ENCODE measurements around the gene PAIP2.

Gene PAIP2

DNA sequence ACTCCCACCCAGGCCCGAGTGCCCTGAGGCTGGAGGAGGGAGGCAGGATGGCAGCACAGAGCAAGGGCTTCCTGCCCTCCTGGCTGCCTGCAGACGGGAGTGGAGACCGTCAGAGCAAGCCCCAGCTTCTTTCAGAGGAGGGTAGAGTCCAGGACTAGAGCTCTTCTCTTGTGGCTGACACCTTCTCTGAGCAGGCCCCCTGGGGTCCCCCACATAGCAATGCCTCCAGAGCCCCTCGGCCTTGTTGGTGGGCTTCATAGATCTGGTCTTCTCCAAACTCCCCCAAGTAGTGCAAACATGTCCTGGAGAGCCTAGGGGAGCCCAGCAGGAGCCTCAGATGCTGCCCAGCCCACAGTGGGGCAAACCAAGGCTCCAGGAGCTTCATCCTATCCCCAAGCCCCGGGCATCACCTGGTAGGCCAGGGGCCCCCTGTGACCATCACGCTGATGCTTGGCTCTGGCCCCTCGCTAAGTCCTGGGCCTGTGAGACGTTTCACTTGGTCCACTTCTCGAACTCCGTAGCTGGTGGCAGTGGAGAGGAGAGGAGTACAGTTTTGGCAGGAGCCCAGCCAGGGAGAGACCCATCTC, 46.0 kb downstream of the PAIP2 start:
- in situ Hi-C loops (cut with HindIII; ENCODE audit: low sequenced_read_pairs) = no loop called here
- TF ChIP-seq, protein P1, sequence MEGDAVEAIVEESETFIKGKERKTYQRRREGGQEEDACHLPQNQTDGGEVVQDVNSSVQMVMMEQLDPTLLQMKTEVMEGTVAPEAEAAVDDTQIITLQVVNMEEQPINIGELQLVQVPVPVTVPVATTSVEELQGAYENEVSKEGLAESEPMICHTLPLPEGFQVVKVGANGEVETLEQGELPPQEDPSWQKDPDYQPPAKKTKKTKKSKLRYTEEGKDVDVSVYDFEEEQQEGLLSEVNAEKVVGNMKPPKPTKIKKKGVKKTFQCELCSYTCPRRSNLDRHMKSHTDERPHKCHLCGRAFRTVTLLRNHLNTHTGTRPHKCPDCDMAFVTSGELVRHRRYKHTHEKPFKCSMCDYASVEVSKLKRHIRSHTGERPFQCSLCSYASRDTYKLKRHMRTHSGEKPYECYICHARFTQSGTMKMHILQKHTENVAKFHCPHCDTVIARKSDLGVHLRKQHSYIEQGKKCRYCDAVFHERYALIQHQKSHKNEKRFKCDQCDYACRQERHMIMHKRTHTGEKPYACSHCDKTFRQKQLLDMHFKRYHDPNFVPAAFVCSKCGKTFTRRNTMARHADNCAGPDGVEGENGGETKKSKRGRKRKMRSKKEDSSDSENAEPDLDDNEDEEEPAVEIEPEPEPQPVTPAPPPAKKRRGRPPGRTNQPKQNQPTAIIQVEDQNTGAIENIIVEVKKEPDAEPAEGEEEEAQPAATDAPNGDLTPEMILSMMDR (IDR thresholded peaks at IDR 0.05; ENCODE audit: low read depth, low read length, missing control alignments) = no peak
- DNase-seq (ENCODE audit: low read depth) = no peak

DNA sequence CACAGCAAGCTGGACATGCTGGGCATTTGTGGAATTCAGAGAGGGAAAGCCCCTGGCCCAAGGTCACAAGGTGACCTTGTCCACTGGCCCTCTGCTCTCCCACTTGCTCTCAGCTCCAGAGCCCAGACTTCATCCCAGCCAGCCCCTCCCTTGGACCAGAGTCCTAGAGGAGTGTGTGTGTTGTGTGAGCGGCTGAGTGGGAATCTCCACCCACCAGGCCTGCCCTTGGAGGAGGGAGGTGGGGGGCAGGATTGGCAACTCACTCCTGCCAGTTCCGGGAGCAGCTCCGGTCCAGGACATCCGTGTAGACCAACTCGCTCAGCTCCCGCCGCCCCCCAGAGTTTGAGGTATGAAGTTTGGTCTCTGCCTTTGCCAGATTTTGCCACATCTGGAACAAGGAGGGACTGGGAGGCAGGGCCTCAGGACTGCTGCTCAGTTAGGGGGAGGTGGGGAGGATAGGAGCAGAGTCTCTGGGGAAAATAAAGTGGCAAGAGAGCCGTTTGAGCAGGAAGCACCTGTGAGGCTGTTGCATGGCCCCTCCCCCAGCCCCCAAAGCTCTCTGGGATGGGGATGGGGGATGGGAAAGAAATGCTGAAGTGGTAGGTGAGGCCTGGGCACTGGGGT, 46.7 kb downstream of the PAIP2 start:
- in situ Hi-C loops (cut with HindIII; ENCODE audit: low sequenced_read_pairs) = no loop called here
- TF ChIP-seq, protein P1 (IDR thresholded peaks at IDR 0.05; ENCODE audit: low read depth, low read length, missing control alignments) = no peak
- H3K4me3 ChIP-seq (ENCODE audit: low read depth, low read length) = no peak overlapping the region
- DNase-seq (ENCODE audit: low read depth) = no peak

More for the DNA sequence above, 46.0 kb downstream of the PAIP2 start:
- no peak overlapping the region for H3K4me3 ChIP-seq (ENCODE audit: low read depth, low read length)

DNA sequence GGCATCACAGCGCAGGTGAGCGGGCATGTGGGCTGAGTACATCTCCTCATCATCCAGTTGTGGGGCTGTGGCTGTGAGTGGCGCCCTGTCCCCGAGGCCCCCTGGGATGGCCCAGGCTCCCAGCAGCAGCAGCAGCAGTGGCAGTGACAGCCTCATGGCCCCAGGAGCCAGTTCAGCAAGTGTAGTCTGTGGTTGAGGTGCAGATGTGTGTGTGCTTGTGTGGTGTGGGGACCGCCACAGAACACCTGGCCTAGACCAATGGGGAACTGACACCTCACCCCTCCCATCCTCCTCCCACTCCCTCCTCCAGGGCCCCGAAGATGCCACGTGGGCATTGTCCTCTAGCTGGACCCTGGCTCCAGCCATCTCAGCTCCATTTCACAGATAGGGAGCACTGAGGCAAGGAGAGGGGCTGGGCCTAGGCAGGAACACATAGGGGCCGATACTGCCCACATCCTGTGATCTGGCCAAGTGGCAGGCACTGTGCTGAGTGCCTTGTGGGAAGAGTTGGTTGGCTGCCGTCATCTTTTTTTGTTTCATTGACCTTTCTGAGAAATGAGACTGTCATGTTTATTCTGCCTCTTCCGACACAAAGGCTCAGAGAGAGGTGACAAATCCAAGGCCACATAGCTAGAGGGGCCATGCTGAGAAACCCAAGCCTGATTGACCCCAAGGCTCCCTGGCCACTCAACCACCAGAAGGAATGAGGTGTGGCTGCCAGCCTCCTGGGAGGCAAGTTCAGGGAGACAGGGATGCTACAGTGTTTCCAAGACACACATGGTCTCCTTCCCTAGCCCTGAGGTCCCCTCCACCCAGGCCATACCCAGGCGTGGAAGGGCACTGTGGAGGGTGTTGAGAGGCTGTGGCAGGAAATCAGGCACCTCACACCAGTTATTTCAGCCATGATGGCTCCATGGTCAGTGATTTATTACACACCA, 48.3 kb downstream of the PAIP2 start, which contains the start of gene MZB1:
Gene MZB1 (minus strand): TSS at position 213 of the 938 bp plus-strand sequence. CDS start 57 bp downstream, at position 156.
- H3K4me3 ChIP-seq (ENCODE audit: low read depth, low read length) = no peak within 1 kb of the TSS
- no peak for DNase-seq (ENCODE audit: low read depth)
- in situ Hi-C loops (cut with HindIII; ENCODE audit: low sequenced_read_pairs) = no loop called here
- TF ChIP-seq, protein P1 (IDR thresholded peaks at IDR 0.05; ENCODE audit: low read depth, low read length, missing control alignments) = no peak

DNA sequence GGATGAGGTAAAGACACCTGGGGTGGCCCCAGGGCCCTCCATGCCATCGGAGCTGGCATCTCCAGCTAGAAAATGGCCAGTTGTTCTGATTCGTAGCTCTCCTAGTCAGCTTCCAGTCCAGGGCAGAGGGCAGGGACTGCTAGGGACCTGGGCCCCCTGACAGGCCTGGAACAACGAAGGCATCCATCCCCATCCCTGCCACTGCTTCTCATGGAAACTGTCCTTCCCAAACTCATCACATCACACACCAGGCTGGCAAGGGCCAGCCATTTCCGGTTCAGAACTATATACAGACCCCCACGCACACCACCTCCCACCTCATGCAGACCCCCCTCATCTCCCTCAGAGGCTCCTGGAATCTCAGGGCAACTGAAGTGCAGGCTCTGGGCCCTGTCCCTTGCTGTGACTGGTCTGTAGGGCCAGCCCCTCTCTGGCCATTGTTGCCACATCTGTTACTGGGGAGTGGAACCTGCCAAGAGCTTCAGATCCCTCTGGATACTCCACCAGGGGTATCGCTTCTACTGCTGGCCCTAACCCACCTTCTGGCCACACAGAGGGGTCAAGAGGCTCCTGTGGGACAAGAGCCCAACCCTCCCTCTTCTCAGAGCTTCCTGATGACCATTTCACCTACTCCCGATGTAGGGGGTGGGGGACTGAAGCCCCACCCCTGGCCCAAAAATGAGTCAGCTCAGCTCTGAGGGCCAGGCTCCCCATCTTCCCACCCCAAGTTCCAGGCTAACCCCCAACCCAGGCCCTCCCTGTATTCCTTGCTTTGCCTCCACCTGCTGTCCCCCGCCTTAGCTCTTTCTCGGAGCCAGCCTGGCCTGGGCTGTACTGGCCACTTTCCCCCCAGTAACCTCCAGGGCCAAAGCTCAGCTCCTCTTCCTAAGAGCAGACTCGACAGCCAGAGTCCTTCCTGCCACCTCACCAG, 49.2 kb downstream of the PAIP2 start:
- TF ChIP-seq, protein P1 (IDR thresholded peaks at IDR 0.05; ENCODE audit: low read depth, low read length, missing control alignments) = no peak
- H3K4me3 ChIP-seq (ENCODE audit: low read depth, low read length) = no peak overlapping the region

DNA sequence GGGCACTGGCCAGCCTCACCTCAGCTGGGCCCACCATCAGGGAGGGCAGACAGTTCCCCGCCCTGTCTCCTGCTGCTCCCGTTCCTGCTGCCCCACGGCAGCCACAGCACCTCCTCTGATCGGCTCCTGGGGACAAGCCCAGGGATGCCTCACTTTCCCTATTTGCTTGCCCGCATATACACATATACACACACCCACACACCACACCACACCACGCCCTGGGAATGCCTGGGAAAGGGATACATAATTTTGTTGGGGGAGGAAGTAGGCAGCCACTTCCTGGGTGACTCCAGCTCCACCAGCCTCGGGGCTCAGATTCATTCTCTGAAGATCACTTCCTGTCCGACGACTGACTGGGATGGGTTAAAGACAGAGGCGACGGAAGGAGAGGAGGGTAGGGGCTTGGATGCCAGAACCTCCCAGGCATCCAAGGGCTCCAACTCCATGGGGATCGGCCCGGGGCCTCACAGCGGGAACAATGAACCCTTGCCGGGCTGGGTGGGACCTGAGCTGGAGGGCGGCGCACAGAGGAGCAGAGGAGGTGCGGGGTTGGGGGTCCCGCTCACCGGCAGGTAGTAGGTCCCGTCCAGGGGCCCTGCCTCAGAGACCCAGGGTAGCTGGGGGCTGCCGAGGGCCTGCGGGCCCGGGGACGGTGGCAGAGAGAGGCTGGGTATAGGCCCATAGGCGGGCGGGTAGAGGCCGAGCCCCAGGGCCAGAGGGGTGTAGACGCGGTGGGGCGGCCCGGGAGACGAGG, 50.1 kb downstream of the PAIP2 start:
- no peak overlapping the region for H3K4me3 ChIP-seq (ENCODE audit: low read depth, low read length)
- TF ChIP-seq, protein P1 (IDR thresholded peaks at IDR 0.05; ENCODE audit: low read depth, low read length, missing control alignments) = no peak
- in situ Hi-C loops (cut with HindIII; ENCODE audit: low sequenced_read_pairs) = no loop called here
- no peak for DNase-seq (ENCODE audit: low read depth)

More for the DNA sequence above, 49.2 kb downstream of the PAIP2 start:
- no peak for DNase-seq (ENCODE audit: low read depth)
- in situ Hi-C loops (cut with HindIII; ENCODE audit: low sequenced_read_pairs) = no loop called here
